ENCODE measurements around the gene KCNS3.
"Not testable (repeated sequence)": the region's sequence is repeated elsewhere in the genome, so short reads cannot be mapped to it uniquely, and the experiment has no call there.

Gene KCNS3

GRCh38 chr2:17950006-17950405, 71.5 kb downstream of the KCNS3 start:
- no peak for DNase-seq

GRCh38 chr2:17951563-17951962, 73.1 kb downstream of the KCNS3 start:
- no peak for DNase-seq

GRCh38 chr2:17958466-17959092, 80.1 kb downstream of the KCNS3 start:
- peak; percentile 31 for DNase-seq

- no peak for DNase-seq
Observed at GRCh38 chr2:17959356-17959755, 80.9 kb downstream of the KCNS3 start.

GRCh38 chr2:17959833-17960232, 81.4 kb downstream of the KCNS3 start:
- peak; percentile 9 for DNase-seq

- no peak for DNase-seq
Observed at GRCh38 chr2:17960925-17961324, 82.5 kb downstream of the KCNS3 start.

GRCh38 chr2:17961789-17962188, 83.3 kb downstream of the KCNS3 start:
- DNase-seq, result no peak

- DNase-seq, result no peak
Observed at GRCh38 chr2:17962876-17963275, 84.4 kb downstream of the KCNS3 start.

GRCh38 chr2:17963571-17963970, 85.1 kb downstream of the KCNS3 start:
- DNase-seq, result not testable (repeated sequence)

GRCh38 chr2:17965196-17965595, 86.7 kb downstream of the KCNS3 start:
- no peak for DNase-seq

- DNase-seq, result no peak
Observed at GRCh38 chr2:17966798-17967197, 88.3 kb downstream of the KCNS3 start.

GRCh38 chr2:17969661-17970060, 91.2 kb downstream of the KCNS3 start:
- no peak for DNase-seq

GRCh38 chr2:17971531-17972125, 93.2 kb downstream of the KCNS3 start:
- no peak for DNase-seq

GRCh38 chr2:17972991-17973390, 94.5 kb downstream of the KCNS3 start:
- DNase-seq, result no peak

- no peak for DNase-seq
Observed at GRCh38 chr2:17975401-17975800, 96.9 kb downstream of the KCNS3 start.

GRCh38 chr2:17976871-17977746, 98.6 kb downstream of the KCNS3 start:
- no peak for DNase-seq

- DNase-seq, result no peak
Observed at GRCh38 chr2:17979707-17980106, 101.2 kb downstream of the KCNS3 start.

GRCh38 chr2:17981936-17982335, 103.5 kb downstream of the KCNS3 start:
- no peak for DNase-seq
